ENCODE results near the gene ZBP1. TPM values are rescaled to one million over a fixed set of nuclear protein-coding genes. Genes with fewer than 3 reads are reported as not detected.

The ZBP1 gene
- total and polyA plus RNA-seq, 5 donors from 2014 or later: 12.4 to 67.0 (median 24.8) TPM

- H3K4me3 ChIP-seq (ENCODE audit: low read depth, low read length): no peak overlapping the region
- H3K9me3 ChIP-seq (ENCODE audit: control insufficient read depth in 2 of 2, low read length in 2 of 2): no peaks in the 10 kb centered on the region
- ATAC-seq (ENCODE audit: low read depth in 2 of 2): no peak
- Mint-ChIP-seq H3K36me3 (no peaks in the 10 kb centered on the region), H3K9me3 (no peaks in the 10 kb centered on the region), H3K4me1 (no peaks in the 10 kb centered on the region), H3K27me3 (peaks cover 21% of the 10 kb centered on the region), H3K27ac (no peak overlapping the region), H3K4me3 (no peak overlapping the region)
- no peak overlapping the region for H3K27ac ChIP-seq (ENCODE audit: insufficient read depth, low read length, poor library complexity, severe bottlenecking)
- no peaks in the 10 kb centered on the region for H3K36me3 ChIP-seq (ENCODE audit: control insufficient read depth, insufficient read depth, low read length)
- H3K4me1 ChIP-seq (ENCODE audit: control insufficient read depth, insufficient read depth, low read length, poor library complexity, severe bottlenecking): no peaks in the 10 kb centered on the region
- H3K27me3 ChIP-seq (ENCODE audit: control insufficient read depth, insufficient read depth, low read length): no peaks in the 10 kb centered on the region
- no peak for DNase-seq
These were observed 49.9 kb downstream of the ZBP1 start for GRCh38 chr20:57570145-57570850.

GRCh38 chr20:57568960-57569359 lies 51.3 kb downstream of the ZBP1 start:
- Mint-ChIP-seq H3K36me3 (no peaks in the 10 kb centered on the region), H3K9me3 (no peaks in the 10 kb centered on the region), H3K4me1 (no peaks in the 10 kb centered on the region), H3K27me3 (peaks cover 25% of the 10 kb centered on the region), H3K27ac (no peak overlapping the region), H3K4me3 (no peak overlapping the region)
- no peak for ATAC-seq (ENCODE audit: low read depth in 2 of 2)
- H3K4me1 ChIP-seq (ENCODE audit: control insufficient read depth, insufficient read depth, low read length, poor library complexity, severe bottlenecking): no peaks in the 10 kb centered on the region
- H3K27me3 ChIP-seq (ENCODE audit: control insufficient read depth, insufficient read depth, low read length): no peaks in the 10 kb centered on the region
- no peak overlapping the region for H3K27ac ChIP-seq (ENCODE audit: insufficient read depth, low read length, poor library complexity, severe bottlenecking)
- H3K4me3 ChIP-seq (ENCODE audit: low read depth, low read length): no peak overlapping the region
- no peaks in the 10 kb centered on the region for H3K9me3 ChIP-seq (ENCODE audit: control insufficient read depth in 2 of 2, low read length in 2 of 2)
- no peak for DNase-seq
- H3K36me3 ChIP-seq (ENCODE audit: control insufficient read depth, insufficient read depth, low read length): no peaks in the 10 kb centered on the region

GRCh38 chr20:57568088-57568896 lies 51.9 kb downstream of the ZBP1 start:
- Histone ChIP-seq H3K4me1 (ENCODE audit: control insufficient read depth, insufficient read depth, low read length, poor library complexity, severe bottlenecking) (no peaks in the 10 kb centered on the region), H3K9me3 (ENCODE audit: control insufficient read depth in 2 of 2, low read length in 2 of 2) (no peaks in the 10 kb centered on the region), H3K27ac (ENCODE audit: insufficient read depth, low read length, poor library complexity, severe bottlenecking) (no peak overlapping the region), H3K27me3 (ENCODE audit: control insufficient read depth, insufficient read depth, low read length) (no peaks in the 10 kb centered on the region), H3K4me3 (ENCODE audit: low read depth, low read length) (no peak overlapping the region), H3K36me3 (ENCODE audit: control insufficient read depth, insufficient read depth, low read length) (no peaks in the 10 kb centered on the region)
- ATAC-seq (ENCODE audit: low read depth in 2 of 2) (no peak), DNase-seq (no peak)
- Mint-ChIP-seq H3K27ac (no peak overlapping the region), H3K36me3 (no peaks in the 10 kb centered on the region), H3K9me3 (no peaks in the 10 kb centered on the region), H3K4me3 (no peak overlapping the region), H3K4me1 (no peaks in the 10 kb centered on the region), H3K27me3 (peaks cover 23% of the 10 kb centered on the region)

- H3K36me3 Mint-ChIP-seq: no peaks in the 10 kb centered on the region
- peaks cover 17% of the 10 kb centered on the region for H3K27me3 Mint-ChIP-seq
- H3K4me1 ChIP-seq (ENCODE audit: control insufficient read depth, insufficient read depth, low read length, poor library complexity, severe bottlenecking): no peaks in the 10 kb centered on the region
- ATAC-seq (ENCODE audit: low read depth in 2 of 2) (no peak), DNase-seq (no peak)
- no peak overlapping the region for H3K4me3 ChIP-seq (ENCODE audit: low read depth, low read length)
- H3K27me3 ChIP-seq (ENCODE audit: control insufficient read depth, insufficient read depth, low read length): no peaks in the 10 kb centered on the region
- H3K27ac Mint-ChIP-seq: no peak overlapping the region
- H3K27ac ChIP-seq (ENCODE audit: insufficient read depth, low read length, poor library complexity, severe bottlenecking): no peak overlapping the region
- H3K9me3 Mint-ChIP-seq: no peaks in the 10 kb centered on the region
- H3K4me3 Mint-ChIP-seq: no peak overlapping the region
- H3K9me3 ChIP-seq (ENCODE audit: control insufficient read depth in 2 of 2, low read length in 2 of 2): no peaks in the 10 kb centered on the region
- no peaks in the 10 kb centered on the region for H3K36me3 ChIP-seq (ENCODE audit: control insufficient read depth, insufficient read depth, low read length)
- H3K4me1 Mint-ChIP-seq: no peaks in the 10 kb centered on the region
These were observed 52.7 kb downstream of the ZBP1 start for GRCh38 chr20:57567471-57568079.

- Mint-ChIP-seq H3K4me1 (no peaks in the 10 kb centered on the region), H3K36me3 (no peaks in the 10 kb centered on the region), H3K4me3 (no peak overlapping the region), H3K27me3 (peaks cover 17% of the 10 kb centered on the region), H3K27ac (no peak overlapping the region), H3K9me3 (no peaks in the 10 kb centered on the region)
- Histone ChIP-seq H3K36me3 (ENCODE audit: control insufficient read depth, insufficient read depth, low read length) (no peaks in the 10 kb centered on the region), H3K4me1 (ENCODE audit: control insufficient read depth, insufficient read depth, low read length, poor library complexity, severe bottlenecking) (no peaks in the 10 kb centered on the region), H3K4me3 (ENCODE audit: low read depth, low read length) (no peak overlapping the region), H3K27me3 (ENCODE audit: control insufficient read depth, insufficient read depth, low read length) (no peaks in the 10 kb centered on the region), H3K27ac (ENCODE audit: insufficient read depth, low read length, poor library complexity, severe bottlenecking) (no peak overlapping the region), H3K9me3 (ENCODE audit: control insufficient read depth in 2 of 2, low read length in 2 of 2) (no peaks in the 10 kb centered on the region)
- no peak for ATAC-seq (ENCODE audit: low read depth in 2 of 2)
- DNase-seq: no peak
These were observed 53.3 kb downstream of the ZBP1 start for GRCh38 chr20:57566803-57567459.

GRCh38 chr20:57566399-57566798 lies 53.8 kb downstream of the ZBP1 start:
- no peaks in the 10 kb centered on the region for H3K4me1 ChIP-seq (ENCODE audit: control insufficient read depth, insufficient read depth, low read length, poor library complexity, severe bottlenecking)
- Mint-ChIP-seq H3K4me1 (no peaks in the 10 kb centered on the region), H3K27ac (no peak overlapping the region), H3K9me3 (no peaks in the 10 kb centered on the region), H3K36me3 (no peaks in the 10 kb centered on the region), H3K27me3 (peaks cover 17% of the 10 kb centered on the region), H3K4me3 (no peak overlapping the region)
- no peaks in the 10 kb centered on the region for H3K36me3 ChIP-seq (ENCODE audit: control insufficient read depth, insufficient read depth, low read length)
- no peak overlapping the region for H3K27ac ChIP-seq (ENCODE audit: insufficient read depth, low read length, poor library complexity, severe bottlenecking)
- DNase-seq (no peak), ATAC-seq (ENCODE audit: low read depth in 2 of 2) (no peak)
- no peaks in the 10 kb centered on the region for H3K9me3 ChIP-seq (ENCODE audit: control insufficient read depth in 2 of 2, low read length in 2 of 2)
- no peaks in the 10 kb centered on the region for H3K27me3 ChIP-seq (ENCODE audit: control insufficient read depth, insufficient read depth, low read length)
- H3K4me3 ChIP-seq (ENCODE audit: low read depth, low read length): no peak overlapping the region

- Mint-ChIP-seq H3K9me3 (no peaks in the 10 kb centered on the region), H3K4me1 (no peaks in the 10 kb centered on the region), H3K27ac (no peak overlapping the region), H3K4me3 (no peak overlapping the region), H3K27me3 (peaks cover 6% of the 10 kb centered on the region), H3K36me3 (no peaks in the 10 kb centered on the region)
- no peaks in the 10 kb centered on the region for H3K4me1 ChIP-seq (ENCODE audit: control insufficient read depth, insufficient read depth, low read length, poor library complexity, severe bottlenecking)
- ATAC-seq (ENCODE audit: low read depth in 2 of 2) (no peak), DNase-seq (no peak)
- no peak overlapping the region for H3K4me3 ChIP-seq (ENCODE audit: low read depth, low read length)
- no peaks in the 10 kb centered on the region for H3K27me3 ChIP-seq (ENCODE audit: control insufficient read depth, insufficient read depth, low read length)
- no peak overlapping the region for H3K27ac ChIP-seq (ENCODE audit: insufficient read depth, low read length, poor library complexity, severe bottlenecking)
- H3K9me3 ChIP-seq (ENCODE audit: control insufficient read depth in 2 of 2, low read length in 2 of 2): no peaks in the 10 kb centered on the region
- no peaks in the 10 kb centered on the region for H3K36me3 ChIP-seq (ENCODE audit: control insufficient read depth, insufficient read depth, low read length)
These were observed 55.1 kb downstream of the ZBP1 start for GRCh38 chr20:57564951-57565642.

Data from CD4-positive, CD25-positive, alpha-beta regulatory T cell (primary cell).